Thymus (tissue), 11 donors: ENCODE results near the gene TENM4. TPM values are rescaled to one million over a fixed set of nuclear protein-coding genes. Genes with fewer than 3 reads are reported as not detected.
A peak's percentile ranks its signal among the peaks of the same experiment; 100 is the strongest.

Source experiments
- DNase-seq, 9 donors: peaks; one replicate each; pipeline ENCODE4 v3.0.0-alpha.2; 2013; ENCODE audit warnings: low spot score in 9 of 9, low read depth in 6 of 9, missing footprints in 1 of 9
- H3K27ac ChIP-seq, 2 donors: one replicate each; pipeline ENCODE4 v1.5.1; 2013; ENCODE audit warnings: control low read depth in 1 of 2, low read depth in 1 of 2, low read length in 1 of 2, mild to moderate bottlenecking in 1 of 2, moderate library complexity in 1 of 2
- H3K27me3 ChIP-seq, 2 donors: one replicate each; pipeline ENCODE4 v1.5.1; 2013; ENCODE audit warnings: low read length in 1 of 2; ENCODE audit not compliant: control insufficient read depth in 2 of 2, insufficient read depth in 1 of 2
- H3K36me3 ChIP-seq, 2 donors: one replicate each; pipeline ENCODE4 v1.5.1; 2013; ENCODE audit warnings: low read length in 1 of 2, mild to moderate bottlenecking in 1 of 2, moderate library complexity in 1 of 2; ENCODE audit not compliant: control insufficient read depth in 2 of 2, insufficient read depth in 2 of 2
- H3K4me1 ChIP-seq, 2 donors: one replicate each; pipeline ENCODE4 v1.5.1; 2013; ENCODE audit warnings: low read length in 2 of 2; ENCODE audit not compliant: control insufficient read depth in 2 of 2, insufficient read depth in 2 of 2
- H3K4me3 ChIP-seq, 2 donors: one replicate each; pipeline ENCODE4 v1.5.1; 2013; ENCODE audit warnings: low read length in 2 of 2, control low read depth in 1 of 2, mild to moderate bottlenecking in 1 of 2
- H3K9me3 ChIP-seq, 2 donors: one replicate each; pipeline ENCODE4 v1.5.1; 2013; ENCODE audit warnings: low read length in 1 of 2, mild to moderate bottlenecking in 1 of 2; ENCODE audit not compliant: control insufficient read depth in 2 of 2, insufficient read depth in 1 of 2
- WGBS: extraction: QIAGEN DNeasy Blood & Tissue Kit; methylation state at CpG from one replicate; pipeline ENCODE4 v1.1.7; 2013; 5-methylcytosine and 5-hydroxymethylcytosine counted together
- polyA plus RNA-seq: library from polyadenylated mRNA; stranded (reverse); fragments of 200-250 nt; gene quantifications from one replicate; pipeline ENCODE4 v1.2.3, GENCODE V29; 2013
- total RNA-seq: library from RNA; stranded (reverse); fragments of 120-200 nt; gene quantifications from one replicate; pipeline ENCODE4 v1.2.4, GENCODE V29; 2013
- donor health status: healthy.

TENM4 gene
- total and polyA plus RNA-seq, 2 donors, result 1.0 to 2.8 TPM

GRCh38 chr11:78720281-78720989 lies 720.4 kb downstream of the TENM4 start:
- no peak overlapping the region for H3K27ac ChIP-seq
- no peak overlapping the region for H3K4me3 ChIP-seq
- H3K27me3 ChIP-seq, result no peaks in the 10 kb centered on the region
- no peaks in the 10 kb centered on the region for H3K36me3 ChIP-seq
- no peaks in the 10 kb centered on the region for H3K9me3 ChIP-seq
- no peak for DNase-seq
- no peaks in the 10 kb centered on the region for H3K4me1 ChIP-seq

GRCh38 chr11:78717041-78717440 lies 723.8 kb downstream of the TENM4 start:
- Histone ChIP-seq H3K27ac (no peak overlapping the region), H3K36me3 (no peaks in the 10 kb centered on the region), H3K27me3 (no peaks in the 10 kb centered on the region), H3K9me3 (no peaks in the 10 kb centered on the region), H3K4me1 (peaks cover 0 to 2% of the 10 kb centered on the region in 2 donors), H3K4me3 (no peak overlapping the region)
- no peak for DNase-seq

GRCh38 chr11:78715639-78716311 lies 725.1 kb downstream of the TENM4 start:
- no peaks in the 10 kb centered on the region for H3K27me3 ChIP-seq
- no peak overlapping the region for H3K4me3 ChIP-seq
- WGBS, result 48% methylated on average over 8 of the region's 8 CpGs
- peaks cover 0 to 2% of the 10 kb centered on the region in 2 donors for H3K4me1 ChIP-seq
- peak; percentile 6 to 68 (median 22) for DNase-seq
- no peaks in the 10 kb centered on the region for H3K36me3 ChIP-seq
- no peaks in the 10 kb centered on the region for H3K9me3 ChIP-seq
- H3K27ac ChIP-seq, result no peak overlapping the region

- 82% methylated on average over 3 of the region's 3 CpGs for WGBS
- H3K27ac ChIP-seq, result no peak overlapping the region
- no peaks in the 10 kb centered on the region for H3K27me3 ChIP-seq
- no peak overlapping the region for H3K4me3 ChIP-seq
- peaks cover 0 to 2% of the 10 kb centered on the region in 2 donors for H3K4me1 ChIP-seq
- no peaks in the 10 kb centered on the region for H3K9me3 ChIP-seq
- no peaks in the 10 kb centered on the region for H3K36me3 ChIP-seq
- DNase-seq, result no peak
These were observed 726.3 kb downstream of the TENM4 start for GRCh38 chr11:78714539-78714938.

- Histone ChIP-seq H3K27ac (no peak overlapping the region), H3K4me1 (peaks cover 0 to 2% of the 10 kb centered on the region in 2 donors), H3K9me3 (no peaks in the 10 kb centered on the region), H3K4me3 (no peak overlapping the region), H3K36me3 (no peaks in the 10 kb centered on the region), H3K27me3 (no peaks in the 10 kb centered on the region)
- WGBS, result 97% methylated on average over 3 of the region's 3 CpGs
- DNase-seq, result no peak
These were observed 729.1 kb downstream of the TENM4 start for GRCh38 chr11:78711735-78712134.

GRCh38 chr11:78710417-78710816 lies 730.4 kb downstream of the TENM4 start:
- no peak for DNase-seq
- no peak overlapping the region for H3K27ac ChIP-seq
- no peak overlapping the region for H3K4me3 ChIP-seq
- no peaks in the 10 kb centered on the region for H3K9me3 ChIP-seq
- H3K27me3 ChIP-seq, result no peaks in the 10 kb centered on the region
- WGBS, result 92% methylated on average over 4 of the region's 4 CpGs
- no peaks in the 10 kb centered on the region for H3K36me3 ChIP-seq
- H3K4me1 ChIP-seq, result peaks cover 0 to 2% of the 10 kb centered on the region in 2 donors

- Histone ChIP-seq H3K27ac (no peak overlapping the region), H3K9me3 (no peaks in the 10 kb centered on the region), H3K4me3 (no peak overlapping the region), H3K4me1 (no peaks in the 10 kb centered on the region), H3K27me3 (no peaks in the 10 kb centered on the region), H3K36me3 (no peaks in the 10 kb centered on the region)
- WGBS, result 89% methylated on average over 6 of the region's 6 CpGs
- no peak for DNase-seq
These were observed 732.4 kb downstream of the TENM4 start for GRCh38 chr11:78708388-78708787.

- H3K36me3 ChIP-seq, result no peaks in the 10 kb centered on the region
- DNase-seq, result no peak
- WGBS, result 96% methylated on average over 6 of the region's 6 CpGs
- no peaks in the 10 kb centered on the region for H3K27me3 ChIP-seq
- no peak overlapping the region for H3K4me3 ChIP-seq
- H3K27ac ChIP-seq, result no peak overlapping the region
- no peaks in the 10 kb centered on the region for H3K9me3 ChIP-seq
- H3K4me1 ChIP-seq, result no peaks in the 10 kb centered on the region
These were observed 734.3 kb downstream of the TENM4 start for GRCh38 chr11:78706551-78706950.

GRCh38 chr11:78704811-78705210 lies 736.0 kb downstream of the TENM4 start:
- H3K36me3 ChIP-seq, result no peaks in the 10 kb centered on the region
- DNase-seq, result no peak
- no peaks in the 10 kb centered on the region for H3K9me3 ChIP-seq
- H3K27me3 ChIP-seq, result no peaks in the 10 kb centered on the region
- no peaks in the 10 kb centered on the region for H3K4me1 ChIP-seq
- WGBS, result 95% methylated on average over 8 of the region's 8 CpGs
- no peak overlapping the region for H3K4me3 ChIP-seq
- H3K27ac ChIP-seq, result no peak overlapping the region
